ENCODE measurements around the gene IGFBP1. TPM values are rescaled to one million over a fixed set of nuclear protein-coding genes. Genes with fewer than 3 reads are reported as not detected.

IGFBP1 gene
- total RNA-seq, 1 donor from 2014 or later: 3.0 TPM

DNA sequence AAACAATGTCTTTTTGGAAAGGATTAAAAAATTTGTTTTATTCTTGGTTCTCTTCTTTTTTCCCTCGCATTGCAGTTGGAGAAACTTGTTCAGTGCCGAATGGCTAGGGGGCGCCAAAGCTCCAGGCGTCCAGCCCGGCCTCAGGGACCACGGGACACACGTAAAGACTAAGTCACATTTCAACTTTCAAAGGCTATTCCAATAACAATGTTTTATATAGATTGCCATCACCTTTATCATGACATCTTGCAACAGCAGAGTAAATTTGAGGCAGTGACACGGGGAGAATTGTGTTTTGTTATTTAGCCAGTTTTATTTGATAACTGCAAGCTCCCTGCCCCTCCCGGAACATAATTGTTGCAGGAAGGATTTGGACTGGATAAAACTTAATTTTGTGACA is 35.0 kb downstream of the IGFBP1 start:
- peaks cover 22% of the 10 kb centered on the region for H3K27me3 Mint-ChIP-seq (ENCODE audit: unreplicated experiment)
- peaks cover 36% of the 10 kb centered on the region for H3K4me1 Mint-ChIP-seq (ENCODE audit: unreplicated experiment)
- H3K27ac Mint-ChIP-seq (ENCODE audit: unreplicated experiment): peak overlapping the region; percentile 74
- no peaks in the 10 kb centered on the region for H3K9me3 Mint-ChIP-seq (ENCODE audit: unreplicated experiment)
- peak; percentile 88 for DNase-seq (ENCODE audit: low spot score)
- peak; percentile 89 for TF ChIP-seq CTCF (IDR thresholded peaks at IDR 0.05; ENCODE audit: unreplicated experiment)
- no peaks in the 10 kb centered on the region for H3K36me3 Mint-ChIP-seq (ENCODE audit: low read depth, unreplicated experiment)
- peak overlapping the region; percentile 40 for H3K4me3 Mint-ChIP-seq (ENCODE audit: unreplicated experiment)

- H3K36me3 Mint-ChIP-seq (ENCODE audit: low read depth, unreplicated experiment): no peaks in the 10 kb centered on the region
- peaks cover 20% of the 10 kb centered on the region for H3K27me3 Mint-ChIP-seq (ENCODE audit: unreplicated experiment)
- peaks cover 36% of the 10 kb centered on the region for H3K4me1 Mint-ChIP-seq (ENCODE audit: unreplicated experiment)
- TF ChIP-seq CTCF (IDR thresholded peaks at IDR 0.05; ENCODE audit: unreplicated experiment): no peak
- no peaks in the 10 kb centered on the region for H3K9me3 Mint-ChIP-seq (ENCODE audit: unreplicated experiment)
- no peak overlapping the region for H3K4me3 Mint-ChIP-seq (ENCODE audit: unreplicated experiment)
- no peak overlapping the region for H3K27ac Mint-ChIP-seq (ENCODE audit: unreplicated experiment)
- no peak for DNase-seq (ENCODE audit: low spot score)
These were observed 35.5 kb downstream of the IGFBP1 start for GRCh38 chr7:45923818-45924217.

DNA sequence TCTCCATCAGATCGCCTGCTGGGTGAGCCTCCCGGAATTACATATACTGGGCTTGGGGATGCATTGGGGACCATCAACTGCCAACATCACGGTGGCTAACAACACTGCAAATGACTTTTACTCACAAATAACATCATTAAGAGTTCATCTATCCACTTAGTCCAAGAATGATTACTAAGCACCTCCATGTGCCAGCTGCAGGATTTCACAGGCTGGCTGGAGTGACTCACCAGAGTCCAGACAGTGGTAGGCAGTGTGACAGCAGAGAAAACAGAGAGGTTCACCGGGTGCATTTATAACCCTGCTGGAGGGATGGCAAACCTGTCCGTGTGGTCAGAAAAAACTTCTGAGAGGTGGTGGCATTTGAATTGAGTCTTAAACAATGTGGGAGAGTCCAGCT is 36.0 kb downstream of the IGFBP1 start:
- DNase-seq (ENCODE audit: low spot score): no peak
- Mint-ChIP-seq H3K27ac (ENCODE audit: unreplicated experiment) (no peak overlapping the region), H3K9me3 (ENCODE audit: unreplicated experiment) (no peaks in the 10 kb centered on the region), H3K4me1 (ENCODE audit: unreplicated experiment) (peaks cover 34% of the 10 kb centered on the region), H3K36me3 (ENCODE audit: low read depth, unreplicated experiment) (no peaks in the 10 kb centered on the region), H3K27me3 (ENCODE audit: unreplicated experiment) (peaks cover 20% of the 10 kb centered on the region), H3K4me3 (ENCODE audit: unreplicated experiment) (peak overlapping the region; percentile 56)
- TF ChIP-seq CTCF (IDR thresholded peaks at IDR 0.05; ENCODE audit: unreplicated experiment): no peak

- Mint-ChIP-seq H3K27ac (ENCODE audit: unreplicated experiment) (no peak overlapping the region), H3K9me3 (ENCODE audit: unreplicated experiment) (no peaks in the 10 kb centered on the region), H3K4me3 (ENCODE audit: unreplicated experiment) (no peak overlapping the region), H3K27me3 (ENCODE audit: unreplicated experiment) (peaks cover 4% of the 10 kb centered on the region), H3K36me3 (ENCODE audit: low read depth, unreplicated experiment) (no peaks in the 10 kb centered on the region), H3K4me1 (ENCODE audit: unreplicated experiment) (peaks cover 16% of the 10 kb centered on the region)
- TF ChIP-seq CTCF (IDR thresholded peaks at IDR 0.05; ENCODE audit: unreplicated experiment): no peak
- DNase-seq (ENCODE audit: low spot score): no peak
These were observed 39.4 kb downstream of the IGFBP1 start for GRCh38 chr7:45927721-45928120.

GRCh38 chr7:45930967-45931366 is 42.7 kb downstream of the IGFBP1 start:
- no peak for TF ChIP-seq CTCF (IDR thresholded peaks at IDR 0.05; ENCODE audit: unreplicated experiment)
- Mint-ChIP-seq H3K4me3 (ENCODE audit: unreplicated experiment) (no peak overlapping the region), H3K9me3 (ENCODE audit: unreplicated experiment) (no peaks in the 10 kb centered on the region), H3K36me3 (ENCODE audit: low read depth, unreplicated experiment) (no peaks in the 10 kb centered on the region), H3K4me1 (ENCODE audit: unreplicated experiment) (no peaks in the 10 kb centered on the region), H3K27ac (ENCODE audit: unreplicated experiment) (no peak overlapping the region), H3K27me3 (ENCODE audit: unreplicated experiment) (no peaks in the 10 kb centered on the region)
- no peak for DNase-seq (ENCODE audit: low spot score)

Data from endothelial cell (in vitro differentiated cells).